Activated B cell treated with CpG ODN at 0.5 μM for 24 hours (primary cell): ENCODE results near the gene MACROD2. TPM values are rescaled to one million over a fixed set of nuclear protein-coding genes. Genes with fewer than 3 reads are reported as not detected.

Experiments used
- ATAC-seq: fragments of 200-7000 bp; cut with Tn5 transposase; one replicate; pipeline ENCODE4 v1.10.0; 2021; ENCODE audit warnings: low read depth, mild to moderate bottlenecking, moderate library complexity
- CTCF ChIA-PET: fragments of 350-600 bp; sonication (Branson Sonifier 250); formaldehyde crosslinking; loops from one replicate; lab custom pipeline; 2021; ENCODE audit warnings: antibody characterized with exemption; lab: Charles Lee
- POLR2A ChIA-PET: fragments of 350-600 bp; sonication (Branson Sonifier 250); formaldehyde crosslinking; loops from one replicate; lab custom pipeline; 2021; ENCODE audit warnings: antibody characterized with exemption; lab: Charles Lee
- DNase-seq: peaks from one replicate; pipeline ENCODE4 v3.0.0; 2022
- H3K27ac Mint-ChIP-seq: one replicate; pipeline ENCODE4 v1.8.0; 2020; ENCODE audit warnings: mixed read lengths
- H3K27me3 Mint-ChIP-seq: one replicate; pipeline ENCODE4 v1.8.0; 2021; ENCODE audit warnings: mixed read lengths
- H3K36me3 Mint-ChIP-seq: one replicate; pipeline ENCODE4 v1.8.0; 2021; ENCODE audit warnings: low read depth, mixed read lengths
- H3K4me1 Mint-ChIP-seq: one replicate; pipeline ENCODE4 v1.8.0; 2021; ENCODE audit warnings: mixed read lengths
- H3K4me3 Mint-ChIP-seq: one replicate; pipeline ENCODE4 v1.8.0; 2020; ENCODE audit warnings: mild to moderate bottlenecking, mixed read lengths
- H3K9me3 Mint-ChIP-seq: one replicate; pipeline ENCODE4 v1.8.0; 2020; ENCODE audit warnings: mixed read lengths
- CTCF ChIP-seq: fragments of 200-600 bp; IDR thresholded peaks from one replicate; pipeline ENCODE4 v1.8.0; 2022; ENCODE audit warnings: antibody characterized with exemption, mild to moderate bottlenecking
- intact Hi-C: fragments of 100-400 bp; cut with micrococcal nuclease; formaldehyde crosslinking; loops from one replicate; pipeline ENCODE4 v1.15.1; 2024
- total RNA-seq: library from RNA; stranded (reverse); gene quantifications from 2 replicates; pipeline ENCODE4 v1.2.3, GENCODE V29; 2022

MACROD2 gene
- total RNA-seq, 1 donor from 2014 or later, result 55.1 TPM

- Mint-ChIP-seq H3K9me3 (no peaks in the 10 kb centered on the region), H3K27ac (no peak overlapping the region), H3K4me1 (no peaks in the 10 kb centered on the region), H3K4me3 (no peak overlapping the region), H3K27me3 (peaks cover 2% of the 10 kb centered on the region), H3K36me3 (no peaks in the 10 kb centered on the region)
- intact Hi-C loops, result no loop called here
- no peak for ATAC-seq
- ChIA-PET CTCF (no interaction called here), POLR2A (no interaction called here)
- TF ChIP-seq CTCF, result no peak
- DNase-seq, result no peak
Measured at GRCh38 chr20:14782731-14783130, 787.4 kb downstream of the MACROD2 start.

- H3K36me3 Mint-ChIP-seq, result no peaks in the 10 kb centered on the region
- no peak for TF ChIP-seq CTCF
- no peak overlapping the region for H3K4me3 Mint-ChIP-seq
- ATAC-seq (no peak), DNase-seq (no peak)
- no peaks in the 10 kb centered on the region for H3K9me3 Mint-ChIP-seq
- POLR2A ChIA-PET, result no interaction called here
- no peak overlapping the region for H3K27ac Mint-ChIP-seq
- intact Hi-C loops, result no loop called here
- H3K4me1 Mint-ChIP-seq, result no peaks in the 10 kb centered on the region
- H3K27me3 Mint-ChIP-seq, result no peaks in the 10 kb centered on the region
- CTCF ChIA-PET, result no interaction called here
Measured at GRCh38 chr20:14783766-14784165, 788.5 kb downstream of the MACROD2 start.

GRCh38 chr20:14785065-14785743 lies 789.9 kb downstream of the MACROD2 start:
- ChIA-PET CTCF (no interaction called here), POLR2A (no interaction called here)
- ATAC-seq, result no peak

GRCh38 chr20:14790190-14790589 lies 794.9 kb downstream of the MACROD2 start:
- POLR2A ChIA-PET, result no interaction called here
- intact Hi-C loops, result no loop called here
- Mint-ChIP-seq H3K36me3 (no peaks in the 10 kb centered on the region), H3K27me3 (peaks cover under 1% of the 10 kb centered on the region), H3K9me3 (no peaks in the 10 kb centered on the region), H3K27ac (no peak overlapping the region), H3K4me3 (no peak overlapping the region), H3K4me1 (no peaks in the 10 kb centered on the region)
- ATAC-seq (no peak), DNase-seq (no peak)
- CTCF ChIA-PET, result no interaction called here
- TF ChIP-seq CTCF, result no peak

More at GRCh38 chr20:14785065-14785743, 789.9 kb downstream of the MACROD2 start:
- no peaks in the 10 kb centered on the region for H3K27me3 Mint-ChIP-seq
- intact Hi-C loops, result no loop called here
- H3K27ac Mint-ChIP-seq, result no peak overlapping the region
- no peak for DNase-seq
- H3K4me1 Mint-ChIP-seq, result no peaks in the 10 kb centered on the region
- no peaks in the 10 kb centered on the region for H3K9me3 Mint-ChIP-seq
- no peak for TF ChIP-seq CTCF
- H3K36me3 Mint-ChIP-seq, result no peaks in the 10 kb centered on the region
- H3K4me3 Mint-ChIP-seq, result no peak overlapping the region

- H3K9me3 Mint-ChIP-seq, result no peaks in the 10 kb centered on the region
- no peak overlapping the region for H3K4me3 Mint-ChIP-seq
- peaks cover 2% of the 10 kb centered on the region for H3K27me3 Mint-ChIP-seq
- no peak overlapping the region for H3K27ac Mint-ChIP-seq
- DNase-seq (no peak), ATAC-seq (no peak)
- H3K36me3 Mint-ChIP-seq, result no peaks in the 10 kb centered on the region
- no peak for TF ChIP-seq CTCF
- ChIA-PET POLR2A (no interaction called here), CTCF (no interaction called here)
- intact Hi-C loops, result no loop called here
- no peaks in the 10 kb centered on the region for H3K4me1 Mint-ChIP-seq
Measured at GRCh38 chr20:14790771-14791620, 795.7 kb downstream of the MACROD2 start.
